ENCODE measurements around the gene PLCG2.

The PLCG2 gene

DNA sequence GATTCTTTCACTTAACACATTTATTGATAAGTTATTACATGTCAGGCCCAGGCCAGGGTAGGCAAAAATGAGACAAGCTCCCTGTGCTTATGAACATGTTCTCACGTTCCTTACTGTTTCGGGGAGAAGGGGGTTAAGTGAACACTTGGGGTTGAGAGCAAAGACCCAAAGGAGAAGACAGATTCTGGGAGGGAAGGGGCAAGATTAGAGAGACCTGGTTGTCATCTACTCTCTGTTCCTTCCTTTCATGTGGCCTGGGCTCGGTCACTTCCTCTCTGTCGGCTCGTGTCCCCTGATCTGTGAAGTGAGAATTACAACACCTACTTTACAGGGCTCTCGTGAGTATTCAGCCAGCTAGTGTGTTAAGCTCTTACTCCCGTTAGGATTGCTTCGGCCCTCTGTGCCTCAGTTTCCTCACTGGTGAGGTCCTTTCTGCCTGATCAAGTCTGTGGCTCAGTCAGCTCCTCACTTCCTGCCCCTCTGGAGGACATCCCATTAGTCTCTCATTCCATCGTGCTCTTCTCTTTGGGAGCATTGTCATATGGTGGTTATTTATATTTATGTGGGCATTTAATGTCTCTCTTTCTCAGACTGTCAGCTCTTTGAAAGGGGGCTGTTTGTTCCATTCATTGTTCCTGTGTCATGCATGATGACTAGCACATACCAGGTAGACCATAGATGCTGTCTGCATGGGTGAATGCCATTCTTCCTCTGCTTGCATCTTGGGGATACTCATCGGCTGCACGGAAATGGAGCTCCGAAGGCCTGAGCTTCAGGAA, 38.9 kb downstream of the PLCG2 start:
- DNase-seq = peak; percentile 47

GRCh38 chr16:81818568-81818896, 39.4 kb downstream of the PLCG2 start:
- no peak for DNase-seq

- DNase-seq = no peak
Observed at GRCh38 chr16:81818905-81819304, 39.8 kb downstream of the PLCG2 start.

- DNase-seq = peak; percentile 39
Observed at GRCh38 chr16:81821436-81822128, 42.5 kb downstream of the PLCG2 start.

GRCh38 chr16:81823111-81823510, 44.0 kb downstream of the PLCG2 start:
- peak; percentile 47 for DNase-seq

GRCh38 chr16:81823734-81824133, 44.6 kb downstream of the PLCG2 start:
- no peak for DNase-seq

DNA sequence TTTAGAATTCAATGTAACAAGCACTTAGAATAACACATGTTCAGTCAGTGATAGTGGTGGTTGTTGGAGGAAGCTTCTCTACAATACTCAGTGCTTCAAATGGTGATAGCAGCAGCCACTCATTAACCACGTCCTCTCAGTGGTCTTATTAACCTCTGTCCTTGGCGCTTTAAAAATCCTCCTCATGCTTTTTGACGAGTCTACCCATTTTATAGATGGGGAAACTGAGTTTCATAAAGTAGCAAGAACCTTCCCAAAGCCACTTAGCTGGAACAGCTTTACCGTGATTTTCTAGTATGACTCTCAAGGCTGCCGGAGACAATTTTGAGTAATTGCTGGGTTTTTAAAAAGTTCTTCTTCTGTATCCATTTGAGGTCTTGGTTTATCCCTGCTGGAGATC, 47.4 kb downstream of the PLCG2 start:
- no peak for DNase-seq

- DNase-seq = no peak
Observed at GRCh38 chr16:81830845-81831540, 51.9 kb downstream of the PLCG2 start.

GRCh38 chr16:81831722-81832126, 52.6 kb downstream of the PLCG2 start:
- DNase-seq = peak; percentile 75

- DNase-seq = no peak
Observed at GRCh38 chr16:81832801-81833547, 53.9 kb downstream of the PLCG2 start.

- no peak for DNase-seq
Observed at GRCh38 chr16:81833751-81834150, 54.7 kb downstream of the PLCG2 start.

DNA sequence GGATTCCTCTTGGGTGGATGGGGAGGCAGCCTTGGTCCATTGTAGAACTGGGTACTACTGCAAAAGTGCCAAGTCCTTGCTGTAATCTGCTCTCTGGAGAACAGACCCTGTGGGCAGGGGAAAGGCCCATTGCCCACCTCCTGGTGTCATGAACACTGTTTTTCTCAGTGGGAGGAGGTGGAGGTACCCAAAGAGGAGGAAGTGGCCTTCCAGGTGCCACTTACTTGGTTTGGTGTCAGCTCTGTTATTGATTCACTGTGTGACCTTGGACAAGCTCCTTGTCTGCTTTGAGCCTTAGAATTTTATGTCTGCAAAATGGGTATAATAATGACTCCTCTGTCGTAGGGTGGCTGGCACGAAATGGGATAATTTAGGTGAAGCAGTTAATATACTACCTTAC, 55.8 kb downstream of the PLCG2 start:
- DNase-seq = no peak

DNA sequence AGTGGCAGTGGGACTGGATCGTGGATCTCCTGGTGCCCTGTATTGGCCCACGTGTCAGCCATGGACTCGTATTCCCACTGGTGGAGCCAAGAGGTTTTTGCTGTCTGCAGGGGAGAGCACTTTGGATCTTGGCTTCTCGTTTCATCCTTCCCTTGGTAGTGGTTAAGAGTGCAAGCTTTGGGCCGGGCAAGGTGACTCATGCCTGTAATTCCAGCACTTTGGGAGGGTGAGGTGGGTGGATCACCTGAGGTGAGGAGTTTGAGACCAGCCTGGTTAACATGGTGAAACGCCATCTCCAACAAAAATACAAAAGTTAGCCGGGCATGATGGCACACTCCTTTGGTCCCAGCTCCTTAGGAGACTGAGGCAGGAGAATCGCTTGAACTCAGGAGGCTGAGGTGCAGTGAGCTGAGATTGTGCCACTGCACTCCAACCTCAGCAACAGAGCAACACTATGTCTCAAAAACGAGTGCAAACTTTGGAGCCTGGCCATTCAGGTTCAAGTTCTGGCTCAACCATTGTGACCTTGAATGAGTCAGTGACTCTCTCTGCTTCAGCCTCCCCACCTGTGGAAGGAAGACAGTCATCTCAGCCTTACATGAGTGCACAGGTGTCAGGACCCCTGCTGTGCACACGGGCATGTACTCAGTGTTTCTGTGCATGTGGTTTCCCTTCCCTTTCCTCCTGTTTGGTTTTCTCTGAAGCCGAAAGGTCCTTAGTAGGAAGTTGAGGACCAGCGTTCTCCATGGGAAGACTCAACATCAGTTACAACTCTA, 57.4 kb downstream of the PLCG2 start:
- no peak for DNase-seq

DNA sequence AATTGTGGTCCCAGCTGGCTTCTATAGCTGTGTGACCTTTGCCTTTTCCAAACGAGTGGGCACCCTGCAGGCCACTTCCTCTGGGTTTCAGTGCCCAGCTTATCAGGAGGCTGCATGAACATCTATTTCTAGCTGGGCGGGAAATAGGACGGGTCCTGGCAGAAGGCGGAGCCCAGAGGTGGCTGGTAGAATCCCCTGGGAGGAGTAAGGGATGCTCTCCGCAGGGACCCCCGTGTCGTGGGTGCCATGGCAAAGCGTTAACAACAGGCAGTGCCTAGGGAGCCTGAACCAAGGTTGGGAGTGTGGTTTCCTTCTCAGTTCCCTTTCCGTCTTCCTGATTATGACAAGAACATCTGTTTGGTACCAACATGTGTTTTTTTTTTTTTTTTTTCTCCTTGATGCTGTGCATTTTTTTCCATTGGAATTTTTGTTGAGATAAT, 58.2 kb downstream of the PLCG2 start:
- DNase-seq = no peak

DNA sequence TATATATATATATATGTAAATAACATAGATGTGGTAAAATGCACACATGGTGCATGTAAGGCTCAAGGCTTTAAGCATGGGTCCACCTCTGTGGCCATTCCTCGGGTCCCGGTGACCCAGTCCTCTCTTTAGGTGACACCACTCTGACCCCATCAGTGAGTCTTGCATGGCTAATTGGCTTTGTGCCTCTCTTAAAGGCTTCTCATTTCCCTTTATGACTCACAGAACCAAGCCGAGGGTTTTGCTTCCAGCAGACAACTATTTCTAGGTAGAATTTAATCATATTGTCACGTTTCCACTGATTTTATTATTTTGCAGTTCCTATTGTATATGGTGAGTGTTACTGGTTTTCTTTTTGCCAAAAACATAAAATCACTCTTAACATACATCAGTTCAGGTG, 59.7 kb downstream of the PLCG2 start:
- DNase-seq = no peak

GRCh38 chr16:81841722-81842121, 62.6 kb downstream of the PLCG2 start:
- DNase-seq = no peak

DNA sequence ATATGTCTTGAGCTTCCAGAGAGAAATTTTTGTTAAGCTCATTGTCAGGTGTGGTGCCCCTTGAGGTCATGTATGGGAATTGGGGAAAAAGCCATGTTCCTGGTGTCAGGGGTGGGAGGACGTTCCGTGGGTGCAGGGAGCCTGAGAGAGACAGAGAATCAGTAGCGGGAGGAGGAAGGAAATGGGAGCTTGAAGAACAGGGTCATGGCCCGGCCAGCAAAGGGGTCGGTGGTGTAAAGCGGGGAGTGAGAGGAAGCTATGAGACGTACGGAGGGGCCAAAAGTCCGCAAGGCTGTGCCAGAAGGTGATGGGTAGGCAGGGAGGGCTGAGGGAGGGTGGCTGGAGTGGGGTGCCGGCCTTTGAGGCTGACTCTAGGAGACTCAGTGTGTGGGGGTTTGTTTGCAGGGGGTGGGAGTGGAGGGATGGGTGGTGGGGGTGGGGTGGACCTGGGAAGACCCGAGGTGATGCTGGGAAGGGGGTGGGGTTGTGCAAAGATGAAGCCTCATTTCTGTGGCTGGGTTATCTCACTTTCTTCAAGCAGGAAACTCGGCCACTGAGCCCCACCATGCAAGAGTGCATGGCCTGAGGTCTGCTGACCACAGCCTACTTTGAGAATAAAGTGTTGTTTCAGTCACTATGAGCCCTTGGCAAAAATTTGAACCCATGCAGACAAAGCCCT, 63.6 kb downstream of the PLCG2 start:
- no peak for DNase-seq

DNA sequence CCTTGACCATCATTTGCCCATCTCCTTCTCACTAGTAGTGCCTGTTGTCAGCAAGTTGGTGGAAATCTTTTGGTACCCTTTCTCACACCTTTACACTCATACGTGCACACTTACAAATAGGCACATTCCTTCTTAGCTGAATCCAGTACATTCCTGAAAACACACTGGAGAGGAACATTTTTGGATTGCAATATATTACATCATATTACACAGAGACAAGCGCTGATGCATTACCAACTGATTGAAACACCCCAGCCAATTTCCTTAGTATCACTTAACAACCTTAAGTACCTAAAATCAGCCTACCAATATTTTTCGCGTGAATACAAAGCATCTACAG, 64.1 kb downstream of the PLCG2 start:
- no peak for DNase-seq

DNA sequence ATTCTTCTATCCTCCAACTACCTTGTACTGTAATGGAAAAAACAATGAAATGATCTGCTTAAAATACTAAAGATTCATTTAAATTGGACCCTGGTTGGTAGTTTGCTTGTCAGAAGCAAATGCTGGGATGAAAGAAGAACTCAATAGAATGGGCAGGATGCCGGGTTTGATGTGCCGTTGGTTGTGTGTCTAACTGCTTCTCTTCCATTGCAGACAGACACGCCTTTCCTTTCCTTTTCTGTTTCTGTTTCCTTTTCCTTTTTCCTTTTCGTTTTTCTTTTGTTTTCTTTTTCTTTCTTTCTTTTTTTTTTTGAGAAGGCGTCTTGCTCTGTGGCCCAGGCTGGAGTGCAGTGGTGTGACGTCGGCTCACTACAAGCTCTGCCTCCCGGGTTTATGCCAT, 64.6 kb downstream of the PLCG2 start:
- DNase-seq = no peak

DNA sequence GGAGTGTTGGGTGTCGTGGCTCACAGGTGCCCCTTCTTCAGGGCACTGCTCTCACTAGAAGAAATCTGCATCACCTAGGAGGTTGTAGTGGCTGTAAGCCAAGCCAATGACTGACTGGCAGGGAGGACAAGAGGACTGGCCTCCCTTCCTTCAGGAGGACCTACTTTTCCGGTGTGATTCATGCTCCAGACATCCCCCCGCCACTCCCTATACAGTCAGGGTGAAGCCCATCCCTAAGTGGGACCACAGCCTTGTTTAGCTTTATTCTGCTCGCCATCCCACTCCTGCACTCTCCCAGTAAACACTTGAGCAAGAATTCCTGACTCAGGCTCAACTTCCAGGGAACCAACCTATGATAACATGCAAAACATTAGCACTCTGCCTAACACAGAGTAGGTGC, 67.0 kb downstream of the PLCG2 start:
- no peak for DNase-seq

DNA sequence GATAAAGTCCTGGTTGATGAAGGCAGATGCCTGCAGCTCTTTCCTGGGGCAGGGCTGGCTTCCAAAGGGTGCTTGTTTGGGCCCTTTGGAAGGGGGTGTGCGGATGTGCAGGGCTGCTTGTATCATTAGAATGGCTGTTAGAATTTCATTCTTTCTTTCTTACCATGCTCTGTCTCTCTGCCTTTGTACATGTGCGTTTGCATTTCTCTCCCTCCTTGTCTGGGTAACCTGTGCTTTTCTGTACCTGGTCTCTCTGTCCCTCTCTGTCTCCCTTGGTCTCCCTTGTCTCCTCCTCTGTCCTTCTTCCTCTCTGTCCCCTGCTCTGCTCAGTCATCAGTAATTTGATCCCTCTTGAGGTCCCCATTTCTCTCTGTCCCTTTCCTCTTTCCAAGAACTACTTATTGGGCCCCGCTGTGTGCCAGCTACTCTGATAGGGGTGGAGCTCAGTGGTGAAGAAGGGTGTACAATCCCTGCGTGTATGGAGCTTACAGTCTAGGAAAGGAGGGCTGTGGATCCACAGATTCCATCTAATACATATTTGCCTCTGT, 69.3 kb downstream of the PLCG2 start:
- no peak for DNase-seq

Measured in femur (tissue), 1 donor.